GM13977 (cell line): ENCODE results near the gene AK6.
A peak's percentile ranks its signal among the peaks of the same experiment; 100 is the strongest.
"Not testable (repeated sequence)": the region's sequence is repeated elsewhere in the genome, so short reads cannot be mapped to it uniquely, and the experiment has no call there.

Experiments used
- DNase-seq: peaks from one replicate; pipeline ENCODE4 v3.0.0; 2012; ENCODE audit warnings: low spot score
- CTCF ChIP-seq: IDR thresholded peaks from 2 replicates; pipeline ENCODE4 v1.5.1; 2012; ENCODE audit warnings: mild to moderate bottlenecking, control low read depth; ENCODE audit not compliant: insufficient read depth; ENCODE audit errors: extremely low read depth, missing control alignments
- in situ Hi-C: fragments of 300-500 bp; cut with MboI; formaldehyde crosslinking; loops from one replicate; pipeline ENCODE4 v1.12.0; 2022; ENCODE audit warnings: low sequenced_read_pairs, low pct_unique_long_range_greater_than_20kb, mixed read lengths, inconsistent platforms; ENCODE audit not compliant: unreplicated experiment

The AK6 gene

GRCh38 chr5:69404659-69405330 is 35.5 kb upstream of the AK6 start:
- in situ Hi-C loops: no loop called here
- TF ChIP-seq CTCF: no peak
- no peak for DNase-seq

- in situ Hi-C loops: no loop called here
- TF ChIP-seq CTCF: no peak
- no peak for DNase-seq
Measured at GRCh38 chr5:69378376-69378775, 9.1 kb upstream of the AK6 start.

GRCh38 chr5:69374911-69375446 is 5.7 kb upstream of the AK6 start:
- in situ Hi-C loops: loop anchor here (25.0 kb wide), 1 partner anchor 288 kb away; the partner anchor contains the start of gene SLC30A5
- DNase-seq: peak; percentile 52
- TF ChIP-seq CTCF: no peak

- no peak for DNase-seq
Measured at GRCh38 chr5:69372394-69372793, 3.1 kb upstream of the AK6 start.

GRCh38 chr5:69370335-69370734 is 1.0 kb upstream of the AK6 start:
- DNase-seq: not testable (repeated sequence)
- in situ Hi-C loops: loop anchor here (25.0 kb wide), 1 partner anchor 283 kb away; the partner anchor contains the start of gene SLC30A5

More at GRCh38 chr5:69372394-69372793, 3.1 kb upstream of the AK6 start:
- TF ChIP-seq CTCF: no peak
- in situ Hi-C loops: loop anchor here (25.0 kb wide), 1 partner anchor 285 kb away; the partner anchor contains the start of gene SLC30A5

GRCh38 chr5:69368458-69369339 is 621 bp downstream of the AK6 start:
- no peak for DNase-seq
- in situ Hi-C loops: loop anchor here (25.0 kb wide), 1 partner anchor 281 kb away; the partner anchor contains the start of gene SLC30A5
- TF ChIP-seq CTCF: no peak
